ENCODE results near the gene SURF6. TPM values are rescaled to one million over a fixed set of nuclear protein-coding genes. Genes with fewer than 3 reads are reported as not detected.

SURF6 gene
- total and polyA plus RNA-seq, 2 of the 8 experiments (the other 6 are each of a cell fraction or from before 2014, with no cell fraction given), result 6.1 to 23.7 TPM

DNA sequence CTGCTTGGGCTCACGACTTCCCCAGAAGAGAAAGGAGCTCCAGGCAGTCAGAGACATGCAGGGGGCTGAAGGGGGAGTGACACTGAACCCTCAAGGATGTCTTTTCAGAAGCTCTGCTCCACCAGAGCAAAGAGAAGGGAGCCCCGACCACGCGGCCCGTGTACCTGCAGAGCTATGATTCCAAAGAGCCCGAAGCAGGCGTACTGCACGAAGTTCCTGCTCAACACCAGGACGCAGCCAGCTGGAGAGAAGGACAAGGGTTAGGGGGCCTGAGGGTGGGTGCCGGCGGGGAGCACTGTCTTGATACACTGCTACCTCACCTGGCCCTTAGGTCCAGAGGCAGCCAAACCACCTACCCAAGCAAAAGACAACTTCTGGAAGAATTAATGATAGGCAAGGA lies 30.4 kb upstream of the SURF6 start:
- no peak overlapping the region for H2BK15ac ChIP-seq (ENCODE audit: low read length)
- H2AFZ ChIP-seq (ENCODE audit: low read length), result no peak overlapping the region
- H4K91ac ChIP-seq (replicated peaks; ENCODE audit: insufficient read length, low read length), result no peak overlapping the region
- DNase-seq (ENCODE audit: low read depth in 1 of 2, low spot score in 2 of 2) (no peak), FAIRE-seq (no peak)
- H3K4me2 ChIP-seq (ENCODE audit: insufficient read depth in 1 of 2, low read depth in 2 of 2, low read length in 2 of 2), result no peak overlapping the region
- no peak overlapping the region for H4K8ac ChIP-seq (ENCODE audit: extremely low read depth, insufficient read depth, low read length)
- H4K20me1 ChIP-seq (replicated peaks in 1 of 2; ENCODE audit: control insufficient read depth in 1 of 2, insufficient read depth in 2 of 2, low read length in 2 of 2), result peaks cover 40 to 55% of the 10 kb centered on the region in 2 experiments
- no peaks in the 10 kb centered on the region for H3K23me2 ChIP-seq (ENCODE audit: low read depth, low read length)
- no peak overlapping the region for H4K5ac ChIP-seq (ENCODE audit: insufficient read length, low read depth, low read length)
- no peak overlapping the region for H3K9ac ChIP-seq (replicated peaks in 1 of 4; ENCODE audit: extremely low read depth in 1 of 4, low read depth in 3 of 4, low read length in 3 of 4)
- no peak overlapping the region for H3K18ac ChIP-seq (ENCODE audit: extremely low read depth, low read length)
- no peak for TF ChIP-seq EP300 (IDR thresholded peaks at IDR 0.05; ENCODE audit: borderline replicate concordance in 1 of 2, low read depth in 2 of 2, low read length in 2 of 2)
- no peak for TF ChIP-seq KDM1A (IDR thresholded peaks at IDR 0.05; ENCODE audit: borderline replicate concordance, low read length)
- no peak for TF ChIP-seq CREB1 (IDR thresholded peaks at IDR 0.05)
- TF ChIP-seq HDAC6 (IDR thresholded peaks at IDR 0.05; ENCODE audit: low read depth, low read length), result no peak
- no peak for TF ChIP-seq RFX5 (IDR thresholded peaks at IDR 0.05; ENCODE audit: borderline replicate concordance, low read depth, low read length)
- TF ChIP-seq RXRA (IDR thresholded peaks at IDR 0.05; ENCODE audit: insufficient read depth, low read depth, low read length), result no peak
- no peak for TF ChIP-seq TAF7 (optimal IDR thresholded peaks at IDR 0.05; ENCODE audit: borderline replicate concordance, low read depth, low read length)
- TF ChIP-seq, protein P1, sequence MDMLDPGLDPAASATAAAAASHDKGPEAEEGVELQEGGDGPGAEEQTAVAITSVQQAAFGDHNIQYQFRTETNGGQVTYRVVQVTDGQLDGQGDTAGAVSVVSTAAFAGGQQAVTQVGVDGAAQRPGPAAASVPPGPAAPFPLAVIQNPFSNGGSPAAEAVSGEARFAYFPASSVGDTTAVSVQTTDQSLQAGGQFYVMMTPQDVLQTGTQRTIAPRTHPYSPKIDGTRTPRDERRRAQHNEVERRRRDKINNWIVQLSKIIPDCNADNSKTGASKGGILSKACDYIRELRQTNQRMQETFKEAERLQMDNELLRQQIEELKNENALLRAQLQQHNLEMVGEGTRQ (IDR thresholded peaks at IDR 0.05; ENCODE audit: low read length), result no peak
- no peaks in the 10 kb centered on the region for H3K9me3 ChIP-seq (ENCODE audit: insufficient read depth in 2 of 2, low read depth in 1 of 2, low read length in 1 of 2)
- CTCF ChIA-PET (ENCODE audit: partially characterized antibody), result interaction anchor here (0.9 to 10.1 kb wide), 6 partner anchors 9 to 107 kb away, joined by 3 to 90 read pairs (median 3); partner anchors contain the start of genes SURF1 and SURF2
- no peaks in the 10 kb centered on the region for H3K27me3 ChIP-seq (replicated peaks in 1 of 4; ENCODE audit: control insufficient read depth in 3 of 4, extremely low read depth in 1 of 4, insufficient read depth in 3 of 4, low read length in 3 of 4)
- H2BK5ac ChIP-seq (ENCODE audit: low read depth, low read length), result no peak overlapping the region
- H3K56ac ChIP-seq (replicated peaks; ENCODE audit: insufficient read length, low read depth, low read length), result no peak overlapping the region
- no peak overlapping the region for H3K14ac ChIP-seq (ENCODE audit: insufficient read length)
- H2BK120ac ChIP-seq (replicated peaks; ENCODE audit: low read depth, low read length), result no peak overlapping the region
- H3K4ac ChIP-seq (replicated peaks; ENCODE audit: insufficient read length, low read depth, low read length), result no peak overlapping the region
- no peak overlapping the region for H2AK5ac ChIP-seq (ENCODE audit: low read depth, low read length)
- H3K23ac ChIP-seq (ENCODE audit: insufficient read length), result no peak overlapping the region
- H2BK12ac ChIP-seq (ENCODE audit: low read depth, low read length), result no peak overlapping the region
- H3K79me1 ChIP-seq (ENCODE audit: low read depth, low read length), result peaks cover 32% of the 10 kb centered on the region
- no peak overlapping the region for H3K27ac ChIP-seq (ENCODE audit: low read depth, low read length)
- POLR2A ChIA-PET (ENCODE audit: partially characterized antibody), result interaction anchor here (1.2 to 19.9 kb wide), 5 partner anchors 8 to 27 kb away, joined by 3 to 461 read pairs (median 6); partner anchors contain the start of genes MED22, RPL7A, STKLD1 and SURF1
- H3K4me1 ChIP-seq (replicated peaks in 1 of 4; ENCODE audit: control insufficient read depth in 3 of 4, insufficient read depth in 4 of 4, low read length in 3 of 4), result no peaks in the 10 kb centered on the region; a peak in 1 of 7 replicates
- WGBS, 2 experiments (ENCODE audit: extremely low coverage in 1 of 2, insufficient coverage in 1 of 2, insufficient read length in 1 of 2, insufficient replicate concordance in 2 of 2, low coverage in 1 of 2, low lambda C conversion rate in 2 of 2, missing lambda C conversion rate in 1 of 2), result 91% methylated on average over 11 of the region's 11 CpGs; no CpG with 5 or more reads in 1 of the 2 experiments
- peaks cover 8 to 50% of the 10 kb centered on the region in 2 experiments; a peak in 3 of 4 replicates for H3K79me2 ChIP-seq (ENCODE audit: control insufficient read depth in 1 of 2, insufficient read depth in 2 of 2, low read length in 2 of 2)
- H3K36me3 ChIP-seq (ENCODE audit: control insufficient read depth in 2 of 4, insufficient read depth in 4 of 4, low read length in 3 of 4), result peaks cover 13 to 56% (median 48%) of the 10 kb centered on the region in 4 experiments
- no peak overlapping the region for H2BK20ac ChIP-seq (ENCODE audit: low read length)
- no peak overlapping the region for H3K4me3 ChIP-seq (ENCODE audit: extremely low read depth in 1 of 4, insufficient read depth in 2 of 4, low read depth in 3 of 4, low read length in 4 of 4)
